Lower leg skin (tissue), 3 donors: ENCODE data around the gene COL21A1.

ENCODE experiments used
- POLR2A ChIP-seq, 2 donors: fragments of 450-650 bp; IDR thresholded peaks; one replicate each; pipeline ENCODE4 v1.6.1; 2016 to 2017; ENCODE audit warnings: antibody characterized with exemption in 2 of 2, mild to moderate bottlenecking in 1 of 2, moderate library complexity in 1 of 2
- TF ChIP-seq, protein P1 (sequence below), 3 donors: fragments of 450-650 bp; IDR thresholded peaks; one replicate each; pipeline ENCODE4 v1.5.1; 2016; ENCODE audit warnings: antibody characterized with exemption in 3 of 3, mild to moderate bottlenecking in 3 of 3, moderate library complexity in 2 of 3

GRCh38 chr6:56024931-56025330 is 222.4 kb downstream of the COL21A1 start:
- TF ChIP-seq, protein P1, sequence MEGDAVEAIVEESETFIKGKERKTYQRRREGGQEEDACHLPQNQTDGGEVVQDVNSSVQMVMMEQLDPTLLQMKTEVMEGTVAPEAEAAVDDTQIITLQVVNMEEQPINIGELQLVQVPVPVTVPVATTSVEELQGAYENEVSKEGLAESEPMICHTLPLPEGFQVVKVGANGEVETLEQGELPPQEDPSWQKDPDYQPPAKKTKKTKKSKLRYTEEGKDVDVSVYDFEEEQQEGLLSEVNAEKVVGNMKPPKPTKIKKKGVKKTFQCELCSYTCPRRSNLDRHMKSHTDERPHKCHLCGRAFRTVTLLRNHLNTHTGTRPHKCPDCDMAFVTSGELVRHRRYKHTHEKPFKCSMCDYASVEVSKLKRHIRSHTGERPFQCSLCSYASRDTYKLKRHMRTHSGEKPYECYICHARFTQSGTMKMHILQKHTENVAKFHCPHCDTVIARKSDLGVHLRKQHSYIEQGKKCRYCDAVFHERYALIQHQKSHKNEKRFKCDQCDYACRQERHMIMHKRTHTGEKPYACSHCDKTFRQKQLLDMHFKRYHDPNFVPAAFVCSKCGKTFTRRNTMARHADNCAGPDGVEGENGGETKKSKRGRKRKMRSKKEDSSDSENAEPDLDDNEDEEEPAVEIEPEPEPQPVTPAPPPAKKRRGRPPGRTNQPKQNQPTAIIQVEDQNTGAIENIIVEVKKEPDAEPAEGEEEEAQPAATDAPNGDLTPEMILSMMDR (IDR thresholded peaks at IDR 0.05): no peak
- no peak for TF ChIP-seq POLR2A (IDR thresholded peaks at IDR 0.05)
